NCI-H510A treated with DMSO at 0.1 percent for 48 hours (cell line): ENCODE results near the gene TEX28.
"Not testable (repeated sequence)": the region's sequence is repeated elsewhere in the genome, so short reads cannot be mapped to it uniquely, and the experiment has no call there.

Source experiments
- DNase-seq: peaks from one replicate; lab custom pipeline; 2025; lab: John Stamatoyannopoulos, UW

The TEX28 gene

GRCh38 chrX:154294791-154295574 lies at the start of gene TEX28:
Gene TEX28, minus strand, starts transcription at chrX:154295124. Its CDS starts 3,007 bp downstream, at chrX:154292117.
- no peak for DNase-seq

- DNase-seq: not testable (repeated sequence)
Measured at GRCh38 chrX:154343620-154344019, 48.7 kb upstream of the TEX28 start.

- DNase-seq: not testable (repeated sequence)
Measured at GRCh38 chrX:154343063-154343462, 48.1 kb upstream of the TEX28 start.

GRCh38 chrX:154341399-154342298 lies 46.7 kb upstream of the TEX28 start:
- not testable (repeated sequence) for DNase-seq

GRCh38 chrX:154334496-154334895 lies 39.6 kb upstream of the TEX28 start:
- no peak for DNase-seq

- DNase-seq: no peak
Measured at GRCh38 chrX:154333837-154334271, 38.9 kb upstream of the TEX28 start.

GRCh38 chrX:154333116-154333515 lies 38.2 kb upstream of the TEX28 start:
- no peak for DNase-seq

GRCh38 chrX:154332561-154332960 lies 37.6 kb upstream of the TEX28 start:
- DNase-seq: no peak

GRCh38 chrX:154329294-154329693 lies 34.4 kb upstream of the TEX28 start:
- no peak for DNase-seq

GRCh38 chrX:154328646-154329045 lies 33.7 kb upstream of the TEX28 start:
- DNase-seq: no peak

- DNase-seq: no peak
Measured at GRCh38 chrX:154327038-154327820, 32.3 kb upstream of the TEX28 start.

GRCh38 chrX:154325541-154325940 lies 30.6 kb upstream of the TEX28 start:
- DNase-seq: no peak

GRCh38 chrX:154323537-154323936 lies 28.6 kb upstream of the TEX28 start:
- DNase-seq: no peak

GRCh38 chrX:154322890-154323289 lies 28.0 kb upstream of the TEX28 start:
- no peak for DNase-seq

- DNase-seq: no peak
Measured at GRCh38 chrX:154321594-154321993, 26.7 kb upstream of the TEX28 start.

GRCh38 chrX:154321152-154321551 lies 26.2 kb upstream of the TEX28 start:
- no peak for DNase-seq

- no peak for DNase-seq
Measured at GRCh38 chrX:154320406-154320805, 25.5 kb upstream of the TEX28 start.

- no peak for DNase-seq
Measured at GRCh38 chrX:154317391-154317995, 22.6 kb upstream of the TEX28 start.

GRCh38 chrX:154315416-154315815 lies 20.5 kb upstream of the TEX28 start:
- no peak for DNase-seq

- DNase-seq: no peak
Measured at GRCh38 chrX:154313147-154313546, 18.2 kb upstream of the TEX28 start.

GRCh38 chrX:154312116-154312515 lies 17.2 kb upstream of the TEX28 start:
- no peak for DNase-seq
